ENCODE data around the gene GLIPR1L2.

DNA sequence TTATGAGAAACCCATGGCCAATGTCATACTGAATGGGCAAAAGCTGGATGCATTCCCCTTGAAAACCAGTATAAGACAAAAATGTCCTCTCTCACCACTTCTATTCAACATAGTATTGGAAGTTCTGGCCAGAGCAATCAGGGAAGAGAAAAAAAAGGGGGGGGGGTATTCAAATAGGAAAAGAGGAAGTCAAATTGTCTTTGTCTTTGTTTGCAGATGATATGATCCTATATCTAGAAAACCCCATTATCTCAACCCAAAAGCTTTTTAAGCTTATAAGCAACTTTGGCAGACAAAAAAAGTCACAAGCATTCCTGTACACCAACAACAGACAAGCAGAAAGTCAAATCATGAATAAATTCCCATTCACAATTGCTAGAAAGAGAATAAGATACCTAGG lies 36.9 kb upstream of the GLIPR1L2 start:
- TF ChIP-seq EP300 (IDR thresholded peaks at IDR 0.05) = no peak
- TF ChIP-seq, protein P1, sequence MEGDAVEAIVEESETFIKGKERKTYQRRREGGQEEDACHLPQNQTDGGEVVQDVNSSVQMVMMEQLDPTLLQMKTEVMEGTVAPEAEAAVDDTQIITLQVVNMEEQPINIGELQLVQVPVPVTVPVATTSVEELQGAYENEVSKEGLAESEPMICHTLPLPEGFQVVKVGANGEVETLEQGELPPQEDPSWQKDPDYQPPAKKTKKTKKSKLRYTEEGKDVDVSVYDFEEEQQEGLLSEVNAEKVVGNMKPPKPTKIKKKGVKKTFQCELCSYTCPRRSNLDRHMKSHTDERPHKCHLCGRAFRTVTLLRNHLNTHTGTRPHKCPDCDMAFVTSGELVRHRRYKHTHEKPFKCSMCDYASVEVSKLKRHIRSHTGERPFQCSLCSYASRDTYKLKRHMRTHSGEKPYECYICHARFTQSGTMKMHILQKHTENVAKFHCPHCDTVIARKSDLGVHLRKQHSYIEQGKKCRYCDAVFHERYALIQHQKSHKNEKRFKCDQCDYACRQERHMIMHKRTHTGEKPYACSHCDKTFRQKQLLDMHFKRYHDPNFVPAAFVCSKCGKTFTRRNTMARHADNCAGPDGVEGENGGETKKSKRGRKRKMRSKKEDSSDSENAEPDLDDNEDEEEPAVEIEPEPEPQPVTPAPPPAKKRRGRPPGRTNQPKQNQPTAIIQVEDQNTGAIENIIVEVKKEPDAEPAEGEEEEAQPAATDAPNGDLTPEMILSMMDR (IDR thresholded peaks at IDR 0.05) = no peak

Measured in tibial nerve (tissue), 4 donors.